ENCODE measurements around the gene MYLK. TPM values are rescaled to one million over a fixed set of nuclear protein-coding genes. Genes with fewer than 3 reads are reported as not detected.

Gene MYLK
- total and polyA plus RNA-seq, 9 of the 15 experiments (the other 6 are each of a cell fraction or from before 2014, with no cell fraction given): 0.11 to 0.53 (median 0.18) TPM; not detected in 2

DNA sequence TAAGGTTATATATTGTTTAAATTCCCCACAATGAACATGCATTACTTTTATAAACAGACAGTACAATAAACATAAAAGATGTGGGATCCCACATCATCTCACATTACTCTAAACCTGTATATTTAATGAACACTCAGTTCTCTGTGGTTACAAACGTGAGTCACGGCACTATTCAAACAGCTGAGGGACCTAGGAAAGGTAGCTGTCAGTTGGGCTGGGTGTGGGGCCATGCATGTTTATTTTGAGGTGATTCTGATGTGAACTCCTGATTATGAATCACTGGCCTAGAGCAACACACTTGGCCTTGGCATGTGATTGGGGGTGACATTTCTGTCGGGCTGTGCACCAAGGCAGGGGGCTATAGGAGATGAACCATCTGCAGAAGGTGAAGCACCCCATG lies 151.7 kb downstream of the MYLK start:
- Histone ChIP-seq H3K9ac (ENCODE audit: insufficient read depth in 1 of 2, low read depth in 2 of 2, low read length in 2 of 2) (no peak overlapping the region), H3K36me3 (ENCODE audit: control insufficient read depth, insufficient read depth, low read length) (no peaks in the 10 kb centered on the region), H3K27me3 (ENCODE audit: control insufficient read depth in 2 of 2, insufficient read depth in 2 of 2, low read length in 2 of 2) (peaks cover 6 to 28% of the 10 kb centered on the region in 2 experiments; a peak in 4 of 5 replicates), H3K79me2 (ENCODE audit: control insufficient read depth, insufficient read depth, low read length) (no peaks in the 10 kb centered on the region), H4K20me1 (replicated peaks; ENCODE audit: control insufficient read depth, insufficient read depth, low read length) (no peaks in the 10 kb centered on the region), H2AFZ (ENCODE audit: low read depth, low read length) (no peak overlapping the region), H3K4me3 (no peak overlapping the region), H3K27ac (ENCODE audit: extremely low read depth, low read depth, low read length) (no peak overlapping the region), H3K4me2 (ENCODE audit: insufficient read depth, low read length) (no peak overlapping the region), H3K9me3 (replicated peaks; ENCODE audit: control insufficient read depth, insufficient read depth, low read depth, low read length) (no peaks in the 10 kb centered on the region), H3K9me1 (ENCODE audit: control insufficient read depth, insufficient read depth, low read length) (no peaks in the 10 kb centered on the region), H3K4me1 (replicated peaks in 1 of 2; ENCODE audit: control insufficient read depth in 2 of 2, insufficient read depth in 2 of 2, low read length in 2 of 2) (no peaks in the 10 kb centered on the region)
- ATAC-seq (no peak), FAIRE-seq (no peak), DNase-seq (ENCODE audit: extremely low read depth in 1 of 4, low spot score in 3 of 4) (no peak)
- CTCF ChIA-PET (ENCODE audit: low intra/inter-chr PET ratio): no interaction called here
- intact Hi-C loops (cut with micrococcal nuclease) (no loop called here), in situ Hi-C loops (cut with MboI) (no loop called here)
- TF ChIP-seq ZFPM2 (CRISPR knock-in tag; IDR thresholded peaks at IDR 0.05) (no peak), ZNF174 (CRISPR knock-in tag; IDR thresholded peaks at IDR 0.05) (no peak), TGIF2 (CRISPR knock-in tag; IDR thresholded peaks at IDR 0.05) (no peak), CC2D1A (IDR thresholded peaks at IDR 0.05) (no peak), TOE1 (IDR thresholded peaks at IDR 0.05; ENCODE audit: borderline replicate concordance) (no peak), TOE1 (CRISPR knock-in tag; IDR thresholded peaks at IDR 0.05; ENCODE audit: borderline replicate concordance, low read depth) (no peak), CBFA2T3 (IDR thresholded peaks at IDR 0.05) (no peak), DMBX1 (CRISPR knock-in tag; IDR thresholded peaks at IDR 0.05; ENCODE audit: borderline replicate concordance) (no peak), LEF1 (IDR thresholded peaks at IDR 0.05) (no peak), XRCC3 (IDR thresholded peaks at IDR 0.05) (no peak), ARNT (IDR thresholded peaks at IDR 0.05) (no peak), FOXA1 (IDR thresholded peaks at IDR 0.05; ENCODE audit: borderline replicate concordance) (no peak), GATAD2A (IDR thresholded peaks at IDR 0.05) (no peak), SP1 (CRISPR knock-in tag; IDR thresholded peaks at IDR 0.05) (no peak), SIRT6 (IDR thresholded peaks at IDR 0.05; ENCODE audit: low read depth, low read length) (no peak), RAD51 (IDR thresholded peaks at IDR 0.05; ENCODE audit: borderline replicate concordance, low read depth) (no peak), ZNF57 (CRISPR knock-in tag; IDR thresholded peaks at IDR 0.05) (no peak)
- TF ChIP-seq, protein P1, sequence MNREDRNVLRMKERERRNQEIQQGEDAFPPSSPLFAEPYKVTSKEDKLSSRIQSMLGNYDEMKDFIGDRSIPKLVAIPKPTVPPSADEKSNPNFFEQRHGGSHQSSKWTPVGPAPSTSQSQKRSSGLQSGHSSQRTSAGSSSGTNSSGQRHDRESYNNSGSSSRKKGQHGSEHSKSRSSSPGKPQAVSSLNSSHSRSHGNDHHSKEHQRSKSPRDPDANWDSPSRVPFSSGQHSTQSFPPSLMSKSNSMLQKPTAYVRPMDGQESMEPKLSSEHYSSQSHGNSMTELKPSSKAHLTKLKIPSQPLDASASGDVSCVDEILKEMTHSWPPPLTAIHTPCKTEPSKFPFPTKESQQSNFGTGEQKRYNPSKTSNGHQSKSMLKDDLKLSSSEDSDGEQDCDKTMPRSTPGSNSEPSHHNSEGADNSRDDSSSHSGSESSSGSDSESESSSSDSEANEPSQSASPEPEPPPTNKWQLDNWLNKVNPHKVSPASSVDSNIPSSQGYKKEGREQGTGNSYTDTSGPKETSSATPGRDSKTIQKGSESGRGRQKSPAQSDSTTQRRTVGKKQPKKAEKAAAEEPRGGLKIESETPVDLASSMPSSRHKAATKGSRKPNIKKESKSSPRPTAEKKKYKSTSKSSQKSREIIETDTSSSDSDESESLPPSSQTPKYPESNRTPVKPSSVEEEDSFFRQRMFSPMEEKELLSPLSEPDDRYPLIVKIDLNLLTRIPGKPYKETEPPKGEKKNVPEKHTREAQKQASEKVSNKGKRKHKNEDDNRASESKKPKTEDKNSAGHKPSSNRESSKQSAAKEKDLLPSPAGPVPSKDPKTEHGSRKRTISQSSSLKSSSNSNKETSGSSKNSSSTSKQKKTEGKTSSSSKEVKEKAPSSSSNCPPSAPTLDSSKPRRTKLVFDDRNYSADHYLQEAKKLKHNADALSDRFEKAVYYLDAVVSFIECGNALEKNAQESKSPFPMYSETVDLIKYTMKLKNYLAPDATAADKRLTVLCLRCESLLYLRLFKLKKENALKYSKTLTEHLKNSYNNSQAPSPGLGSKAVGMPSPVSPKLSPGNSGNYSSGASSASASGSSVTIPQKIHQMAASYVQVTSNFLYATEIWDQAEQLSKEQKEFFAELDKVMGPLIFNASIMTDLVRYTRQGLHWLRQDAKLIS (CRISPR knock-in tag; IDR thresholded peaks at IDR 0.05): no peak
- TF ChIP-seq, protein P2, sequence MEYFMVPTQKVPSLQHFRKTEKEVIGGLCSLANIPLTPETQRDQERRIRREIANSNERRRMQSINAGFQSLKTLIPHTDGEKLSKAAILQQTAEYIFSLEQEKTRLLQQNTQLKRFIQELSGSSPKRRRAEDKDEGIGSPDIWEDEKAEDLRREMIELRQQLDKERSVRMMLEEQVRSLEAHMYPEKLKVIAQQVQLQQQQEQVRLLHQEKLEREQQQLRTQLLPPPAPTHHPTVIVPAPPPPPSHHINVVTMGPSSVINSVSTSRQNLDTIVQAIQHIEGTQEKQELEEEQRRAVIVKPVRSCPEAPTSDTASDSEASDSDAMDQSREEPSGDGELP (CRISPR knock-in tag; IDR thresholded peaks at IDR 0.05; ENCODE audit: borderline replicate concordance): no peak
- POLR2A ChIA-PET: no interaction called here
- 3% methylated on average over 3 of the region's 3 CpGs for WGBS (ENCODE audit: insufficient coverage, low coverage, missing lambda C conversion rate)
- BruUV-seq (replicated peaks): no TSS peak

Measured in K562 (cell line).